ENCODE data around the gene RETN. TPM values are rescaled to one million over a fixed set of nuclear protein-coding genes. Genes with fewer than 3 reads are reported as not detected.

Gene RETN
- total and polyA plus RNA-seq, 4 donors: 0.74 to 7.6 (median 1.8) TPM; not detected in 1

DNA sequence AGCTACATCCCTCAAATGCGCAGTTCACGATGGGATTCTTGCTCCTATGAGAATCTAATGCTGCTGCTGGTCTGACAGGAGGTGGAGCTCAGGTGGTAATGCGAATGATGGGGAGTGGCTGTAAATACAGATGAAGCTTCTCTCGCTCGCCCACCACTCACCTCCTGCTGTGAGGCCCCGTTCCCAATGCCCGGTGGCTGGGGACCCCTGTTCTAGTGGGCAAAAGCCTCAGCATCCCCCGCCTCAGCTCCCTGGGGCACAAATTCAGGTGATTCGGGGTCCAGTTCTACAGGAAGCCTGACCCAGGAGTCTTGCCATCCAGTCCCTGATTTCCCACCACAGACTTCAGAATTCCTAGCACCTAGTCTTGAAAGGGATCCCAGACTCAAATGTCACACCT, 3.7 kb downstream of the RETN start:
- no peak for DNase-seq (ENCODE audit: low read depth in 4 of 6, low spot score in 6 of 6)
- Histone ChIP-seq H3K9me3 (ENCODE audit: control insufficient read depth, insufficient read depth, low read length) (no peaks in the 10 kb centered on the region), H3K4me1 (ENCODE audit: control insufficient read depth, insufficient read depth, low read length) (peaks cover 13% of the 10 kb centered on the region), H3K36me3 (ENCODE audit: control insufficient read depth, insufficient read depth, low read length) (no peaks in the 10 kb centered on the region), H3K4me3 (ENCODE audit: low read depth, low read length) (no peak overlapping the region), H3K27me3 (ENCODE audit: control insufficient read depth, insufficient read depth, low read length) (peaks cover 3% of the 10 kb centered on the region), H3K27ac (ENCODE audit: low read depth, low read length) (no peak overlapping the region)
- 39% methylated on average over 6 of the region's 9 CpGs for WGBS (ENCODE audit: insufficient coverage)

DNA sequence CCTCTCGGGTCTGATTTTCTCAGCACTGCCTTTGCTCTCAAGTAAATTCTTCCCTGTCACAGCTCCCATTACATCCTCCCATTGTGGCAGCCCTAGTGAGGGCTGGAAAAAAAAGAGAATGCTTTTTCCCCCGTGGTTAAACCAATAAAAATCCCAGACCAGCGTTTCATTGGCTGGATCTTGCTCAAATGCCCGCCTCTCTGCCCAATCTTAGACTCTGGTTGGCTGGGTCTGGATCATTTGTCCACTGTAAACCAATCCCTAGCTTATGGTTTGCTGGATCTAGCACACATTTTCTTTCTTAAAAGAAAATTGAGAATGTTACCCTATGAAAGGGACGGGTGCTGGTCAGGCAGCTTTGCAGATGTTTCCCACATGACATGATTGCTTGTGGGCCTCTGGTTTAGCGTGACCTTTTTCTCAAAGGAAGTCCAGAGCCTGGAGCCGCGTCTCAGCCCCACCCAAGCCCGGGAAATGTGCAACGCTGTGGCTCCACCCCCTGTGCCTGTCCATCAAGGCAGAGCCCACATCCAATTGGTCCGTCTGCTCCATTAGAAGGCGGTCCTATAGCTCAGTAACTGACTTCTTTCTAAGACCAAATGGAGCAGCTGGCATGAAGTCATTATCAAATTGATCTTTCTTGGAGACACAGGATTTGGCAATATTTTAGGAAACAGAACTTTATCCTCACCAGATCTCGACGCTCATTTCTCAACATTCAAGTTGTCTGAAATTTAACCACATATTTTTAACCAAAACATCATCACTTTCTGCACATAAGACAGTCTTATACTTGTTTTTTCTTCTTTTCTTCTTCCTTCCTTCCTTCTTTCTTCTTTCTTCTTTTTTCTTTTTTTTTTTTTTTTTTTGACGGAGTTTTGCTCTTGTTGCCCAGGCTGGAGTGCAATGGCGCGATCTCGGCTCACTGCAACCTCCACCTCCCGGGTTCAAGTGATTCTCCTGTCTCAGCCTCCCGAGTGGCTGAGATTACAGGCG, 5.5 kb downstream of the RETN start:
- Histone ChIP-seq H3K9me3 (ENCODE audit: control insufficient read depth, insufficient read depth, low read length) (no peaks in the 10 kb centered on the region), H3K36me3 (ENCODE audit: control insufficient read depth, insufficient read depth, low read length) (no peaks in the 10 kb centered on the region), H3K27ac (ENCODE audit: low read depth, low read length) (no peak overlapping the region), H3K4me3 (ENCODE audit: low read depth, low read length) (no peak overlapping the region), H3K27me3 (ENCODE audit: control insufficient read depth, insufficient read depth, low read length) (peaks cover 3% of the 10 kb centered on the region), H3K4me1 (ENCODE audit: control insufficient read depth, insufficient read depth, low read length) (peaks cover 13% of the 10 kb centered on the region)
- WGBS (ENCODE audit: insufficient coverage): 45% methylated on average over 12 of the region's 21 CpGs
- peak in 2 of 6 donors; percentile 72 to 84 for DNase-seq (ENCODE audit: low read depth in 4 of 6, low spot score in 6 of 6)

DNA sequence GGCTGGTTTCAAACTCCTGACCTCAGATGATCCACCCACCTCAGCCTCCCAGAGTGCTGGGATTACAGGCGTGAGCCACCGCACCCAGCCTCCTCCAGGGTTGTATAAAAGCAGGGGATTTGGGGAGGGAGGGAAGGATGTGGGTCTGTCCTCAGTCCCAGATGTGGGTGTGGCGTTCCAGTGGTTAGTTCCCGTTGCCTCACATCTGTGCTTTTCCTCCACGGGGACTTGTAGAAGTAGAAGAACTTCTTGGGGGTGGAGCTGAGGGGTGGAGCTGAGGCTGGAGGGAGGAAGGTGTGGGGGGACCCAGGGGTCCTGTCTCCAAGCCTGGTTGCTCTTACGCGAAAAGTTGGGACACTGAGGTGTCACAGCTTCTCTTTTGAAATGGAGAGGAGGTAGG, 7.5 kb downstream of the RETN start:
- Histone ChIP-seq H3K36me3 (ENCODE audit: control insufficient read depth, insufficient read depth, low read length) (peaks cover 2% of the 10 kb centered on the region), H3K27ac (ENCODE audit: low read depth, low read length) (no peak overlapping the region), H3K4me1 (ENCODE audit: control insufficient read depth, insufficient read depth, low read length) (peaks cover 10% of the 10 kb centered on the region), H3K9me3 (ENCODE audit: control insufficient read depth, insufficient read depth, low read length) (no peaks in the 10 kb centered on the region), H3K27me3 (ENCODE audit: control insufficient read depth, insufficient read depth, low read length) (peaks cover 3% of the 10 kb centered on the region), H3K4me3 (ENCODE audit: low read depth, low read length) (no peak overlapping the region)
- no peak for DNase-seq (ENCODE audit: low read depth in 4 of 6, low spot score in 6 of 6)
- 36% methylated on average over 3 of the region's 7 CpGs for WGBS (ENCODE audit: insufficient coverage)

DNA sequence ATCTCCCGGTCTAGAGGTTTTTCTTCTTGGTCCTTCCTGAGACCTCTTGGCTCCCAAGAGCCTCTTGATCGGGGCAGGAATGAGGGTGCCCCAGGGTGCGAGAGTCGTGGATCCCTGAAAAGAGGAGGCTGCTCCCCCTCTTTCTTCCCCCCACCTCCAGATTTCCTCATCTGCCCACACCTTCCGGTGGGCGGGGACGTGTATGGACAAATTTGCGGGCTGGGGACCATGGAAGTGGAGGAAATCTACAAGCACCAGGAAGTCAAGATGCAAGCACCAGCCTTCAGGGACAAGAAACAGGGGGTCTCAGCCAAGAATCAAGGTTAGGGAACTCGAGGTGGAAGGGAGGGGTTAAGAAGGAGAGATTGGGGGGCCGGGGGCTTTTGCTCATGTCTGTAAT, 8.0 kb downstream of the RETN start, which contains the start of gene MCEMP1:
TSS of gene MCEMP1 (plus strand) at position 237 of the 400 bp plus-strand sequence. CDS start at position 268, 31 bp downstream.
- peaks cover 15% of the 10 kb centered on the region for H3K4me1 ChIP-seq (ENCODE audit: control insufficient read depth, insufficient read depth, low read length)
- no peaks in the 10 kb centered on the region for H3K9me3 ChIP-seq (ENCODE audit: control insufficient read depth, insufficient read depth, low read length)
- WGBS (ENCODE audit: insufficient coverage): 49% methylated on average over 7 of the region's 10 CpGs
- H3K27me3 ChIP-seq (ENCODE audit: control insufficient read depth, insufficient read depth, low read length): peaks cover 3% of the 10 kb centered on the region
- no peak within 1 kb of the TSS for H3K4me3 ChIP-seq (ENCODE audit: low read depth, low read length)
- no peak within 1 kb of the TSS for H3K27ac ChIP-seq (ENCODE audit: low read depth, low read length)
- peaks cover 2% of the 10 kb centered on the region for H3K36me3 ChIP-seq (ENCODE audit: control insufficient read depth, insufficient read depth, low read length)
- no peak for DNase-seq (ENCODE audit: low read depth in 4 of 6, low spot score in 6 of 6)

DNA sequence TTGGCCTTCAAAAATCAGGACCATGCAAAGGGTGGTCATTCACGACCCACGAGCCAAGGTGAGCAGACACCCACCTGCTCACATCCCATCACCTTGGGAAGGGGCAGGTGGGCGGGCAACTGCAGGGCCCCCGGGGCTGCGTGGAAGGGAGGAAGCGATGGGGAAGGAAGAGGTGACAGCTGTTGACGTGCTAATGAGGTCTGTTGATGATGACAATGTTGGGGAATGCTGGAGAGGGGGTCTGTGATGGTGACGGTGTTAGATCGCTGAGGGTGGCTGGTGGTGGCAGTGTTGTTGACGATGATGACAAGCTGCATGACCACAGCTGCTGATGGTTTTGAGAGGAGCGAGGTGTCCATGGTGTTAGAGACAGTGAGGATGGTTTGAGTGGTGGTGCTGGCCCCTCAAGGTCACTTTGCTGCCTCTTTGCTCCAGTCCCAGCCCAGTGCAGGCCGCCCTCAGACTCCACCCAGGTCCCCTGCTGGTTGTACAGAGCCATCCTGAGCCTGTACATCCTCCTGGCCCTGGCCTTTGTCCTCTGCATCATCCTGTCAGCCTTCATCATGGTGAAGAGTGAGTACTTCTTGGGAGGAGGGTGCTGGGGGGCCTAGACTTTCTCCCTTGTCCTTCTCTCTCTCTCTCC, 8.9 kb downstream of the RETN start:
- WGBS (ENCODE audit: insufficient coverage): 53% methylated on average over 10 of the region's 12 CpGs
- Histone ChIP-seq H3K27ac (ENCODE audit: low read depth, low read length) (no peak overlapping the region), H3K9me3 (ENCODE audit: control insufficient read depth, insufficient read depth, low read length) (no peaks in the 10 kb centered on the region), H3K36me3 (ENCODE audit: control insufficient read depth, insufficient read depth, low read length) (peaks cover 10% of the 10 kb centered on the region), H3K4me3 (ENCODE audit: low read depth, low read length) (no peak overlapping the region), H3K27me3 (ENCODE audit: control insufficient read depth, insufficient read depth, low read length) (peaks cover 3% of the 10 kb centered on the region), H3K4me1 (ENCODE audit: control insufficient read depth, insufficient read depth, low read length) (peaks cover 22% of the 10 kb centered on the region)
- DNase-seq (ENCODE audit: low read depth in 4 of 6, low spot score in 6 of 6): no peak

DNA sequence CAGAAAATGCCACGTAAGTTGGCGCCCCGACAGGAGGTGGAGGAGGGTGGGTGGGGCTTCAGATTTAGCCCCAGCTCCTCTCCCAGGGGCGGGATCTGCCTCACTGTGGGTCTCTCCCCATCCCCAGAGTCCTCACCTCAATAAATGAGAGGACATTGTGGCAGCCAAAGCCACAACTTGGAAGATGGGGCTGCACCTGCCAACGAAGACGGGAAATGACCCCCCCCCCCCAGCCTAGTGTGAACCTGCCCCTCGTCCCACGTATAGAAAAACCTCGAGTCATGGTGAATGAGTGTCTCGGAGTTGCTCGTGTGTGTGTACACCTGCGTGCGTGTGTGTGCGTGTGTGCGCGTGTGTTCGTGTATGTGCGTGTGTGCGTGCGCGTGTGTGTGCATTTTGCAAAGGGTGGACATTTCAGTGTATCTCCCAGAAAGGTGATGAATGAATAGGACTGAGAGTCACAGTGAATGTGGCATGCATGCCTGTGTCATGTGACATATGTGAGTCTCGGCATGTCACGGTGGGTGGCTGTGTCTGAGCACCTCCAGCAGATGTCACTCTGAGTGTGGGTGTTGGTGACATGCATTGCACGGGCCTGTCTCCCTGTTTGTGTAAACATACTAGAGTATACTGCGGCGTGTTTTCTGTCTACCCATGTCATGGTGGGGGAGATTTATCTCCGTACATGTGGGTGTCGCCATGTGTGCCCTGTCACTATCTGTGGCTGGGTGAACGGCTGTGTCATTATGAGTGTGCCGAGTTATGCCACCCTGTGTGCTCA, 10.3 kb downstream of the RETN start:
- DNase-seq (ENCODE audit: low read depth in 4 of 6, low spot score in 6 of 6): peak in 2 of 6 donors; percentile 36 to 82
- Histone ChIP-seq H3K4me3 (ENCODE audit: low read depth, low read length) (no peak overlapping the region), H3K36me3 (ENCODE audit: control insufficient read depth, insufficient read depth, low read length) (peaks cover 23% of the 10 kb centered on the region), H3K4me1 (ENCODE audit: control insufficient read depth, insufficient read depth, low read length) (peaks cover 22% of the 10 kb centered on the region), H3K9me3 (ENCODE audit: control insufficient read depth, insufficient read depth, low read length) (no peaks in the 10 kb centered on the region), H3K27me3 (ENCODE audit: control insufficient read depth, insufficient read depth, low read length) (peaks cover 3% of the 10 kb centered on the region), H3K27ac (ENCODE audit: low read depth, low read length) (no peak overlapping the region)
- 73% methylated on average over 23 of the region's 30 CpGs for WGBS (ENCODE audit: insufficient coverage)

DNA sequence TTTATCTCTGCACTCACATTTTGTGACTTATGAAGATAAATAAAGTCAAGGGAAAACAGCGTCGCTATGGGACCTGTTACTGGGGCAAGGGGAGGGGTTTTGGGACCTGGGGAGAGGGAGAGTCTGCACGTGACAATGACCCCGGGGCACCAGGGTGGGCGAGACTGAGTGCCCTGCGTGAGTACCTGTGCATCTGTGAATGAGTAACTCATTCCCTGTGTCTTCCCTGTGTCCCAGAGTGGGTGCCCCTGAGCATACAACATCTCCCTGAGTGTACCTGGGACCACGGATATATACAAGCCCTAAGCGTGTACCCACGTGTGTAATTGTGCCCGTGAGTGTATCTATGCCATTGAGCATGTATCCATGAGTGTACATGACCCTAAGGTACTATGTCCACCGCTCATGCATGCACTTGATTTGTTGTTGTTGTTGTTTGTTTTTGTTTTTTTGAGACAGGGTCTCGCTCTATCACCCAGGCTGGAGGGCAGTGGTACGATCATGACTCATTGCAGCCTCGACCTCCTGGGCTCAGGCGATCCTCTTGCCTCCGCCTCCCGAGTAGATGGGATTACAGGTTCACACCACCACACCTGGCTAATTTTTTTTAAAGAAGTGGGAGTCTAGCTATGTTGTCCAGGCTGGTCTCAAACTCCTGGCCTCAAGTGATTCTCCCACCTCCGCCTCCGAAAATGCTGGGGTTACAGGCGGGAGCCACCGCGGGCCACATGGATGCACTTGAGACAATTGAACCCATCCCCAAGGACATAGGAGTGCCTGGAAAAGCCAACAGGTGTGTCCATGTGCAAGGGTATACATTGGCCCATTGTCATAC, 11.1 kb downstream of the RETN start:
- DNase-seq (ENCODE audit: low read depth in 4 of 6, low spot score in 6 of 6): no peak
- Histone ChIP-seq H3K27me3 (ENCODE audit: control insufficient read depth, insufficient read depth, low read length) (peaks cover 3% of the 10 kb centered on the region), H3K9me3 (ENCODE audit: control insufficient read depth, insufficient read depth, low read length) (no peaks in the 10 kb centered on the region), H3K27ac (ENCODE audit: low read depth, low read length) (no peak overlapping the region), H3K4me3 (ENCODE audit: low read depth, low read length) (peak overlapping the region; percentile 18), H3K4me1 (ENCODE audit: control insufficient read depth, insufficient read depth, low read length) (peaks cover 22% of the 10 kb centered on the region), H3K36me3 (ENCODE audit: control insufficient read depth, insufficient read depth, low read length) (peaks cover 32% of the 10 kb centered on the region)
- 58% methylated on average over 18 of the region's 22 CpGs for WGBS (ENCODE audit: insufficient coverage)

DNA sequence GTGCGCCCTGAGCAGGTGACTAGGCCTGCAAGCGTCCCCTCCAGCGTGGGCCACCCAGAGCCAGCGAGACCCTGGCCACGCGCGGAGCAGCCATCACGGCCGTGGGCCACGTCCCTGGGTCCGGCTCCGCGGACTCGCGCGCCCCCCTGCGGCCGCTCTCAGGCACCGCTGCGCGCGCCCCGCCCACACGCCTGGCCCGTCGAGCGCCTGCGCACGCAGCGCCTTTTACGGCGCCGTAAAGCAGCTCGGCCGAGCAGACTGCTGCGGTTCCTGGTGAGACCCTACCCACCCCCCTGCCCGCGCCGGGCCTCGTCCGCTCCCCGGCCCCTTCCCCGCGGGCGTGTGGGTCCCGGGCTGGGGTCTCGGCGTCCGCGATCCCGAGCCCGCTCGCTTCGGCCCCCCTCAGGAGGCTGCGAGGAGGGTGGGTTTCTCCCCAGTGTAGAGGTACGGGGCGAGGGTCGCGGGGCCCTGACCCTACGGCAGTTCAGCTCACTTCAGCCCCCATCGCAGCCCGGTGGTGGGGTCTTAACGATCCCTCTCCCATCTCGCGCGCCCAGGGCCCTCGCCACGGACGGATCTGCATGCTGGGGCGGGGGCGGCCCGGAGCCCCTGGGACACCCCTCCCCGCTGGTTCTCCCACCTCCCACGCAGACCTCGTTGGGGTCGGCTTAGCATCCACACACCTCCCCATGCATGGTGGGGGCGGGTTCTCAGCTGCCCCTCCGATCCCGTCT, 11.9 kb downstream of the RETN start, which contains the start of gene TRAPPC5:
TSS of gene TRAPPC5 (plus strand) at position 228 of the 734 bp plus-strand sequence. CDS start 1,421 bp downstream, outside the sequence.
- peaks cover 25% of the 10 kb centered on the region for H3K4me1 ChIP-seq (ENCODE audit: control insufficient read depth, insufficient read depth, low read length)
- DNase-seq (ENCODE audit: low read depth in 4 of 6, low spot score in 6 of 6): peak; percentile 75 to 96 (median 82)
- no peak within 1 kb of the TSS for H3K27ac ChIP-seq (ENCODE audit: low read depth, low read length)
- H3K9me3 ChIP-seq (ENCODE audit: control insufficient read depth, insufficient read depth, low read length): no peaks in the 10 kb centered on the region
- 0% methylated on average over 75 of the region's 79 CpGs for WGBS (ENCODE audit: insufficient coverage)
- H3K27me3 ChIP-seq (ENCODE audit: control insufficient read depth, insufficient read depth, low read length): peaks cover 3% of the 10 kb centered on the region
- peak within 1 kb of the TSS; percentile 93 for H3K4me3 ChIP-seq (ENCODE audit: low read depth, low read length)
- H3K36me3 ChIP-seq (ENCODE audit: control insufficient read depth, insufficient read depth, low read length): peaks cover 39% of the 10 kb centered on the region

Data from spinal cord (tissue), 10 donors.